ENCODE data around the gene FIGN.

DNA sequence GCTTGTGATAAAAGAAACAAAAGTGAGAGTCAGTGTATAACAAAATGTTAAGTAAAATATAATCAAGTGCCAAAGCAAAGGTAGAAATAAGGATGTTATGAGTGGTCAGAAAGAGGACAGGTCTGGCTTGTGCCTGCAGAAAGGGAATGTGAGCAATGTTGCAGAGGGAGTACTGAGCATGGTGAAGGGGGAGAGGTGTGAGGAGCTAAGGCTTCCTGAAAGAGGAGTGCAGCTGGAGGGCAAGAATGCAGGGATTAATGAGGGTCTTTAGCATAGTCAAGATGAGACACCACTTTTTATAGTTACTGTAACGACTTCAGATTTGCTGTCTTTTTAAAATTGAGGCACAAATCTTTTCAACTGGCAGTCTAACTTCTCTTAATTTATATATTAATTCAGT, 22.0 kb upstream of the FIGN start:
- TF ChIP-seq, protein P1, sequence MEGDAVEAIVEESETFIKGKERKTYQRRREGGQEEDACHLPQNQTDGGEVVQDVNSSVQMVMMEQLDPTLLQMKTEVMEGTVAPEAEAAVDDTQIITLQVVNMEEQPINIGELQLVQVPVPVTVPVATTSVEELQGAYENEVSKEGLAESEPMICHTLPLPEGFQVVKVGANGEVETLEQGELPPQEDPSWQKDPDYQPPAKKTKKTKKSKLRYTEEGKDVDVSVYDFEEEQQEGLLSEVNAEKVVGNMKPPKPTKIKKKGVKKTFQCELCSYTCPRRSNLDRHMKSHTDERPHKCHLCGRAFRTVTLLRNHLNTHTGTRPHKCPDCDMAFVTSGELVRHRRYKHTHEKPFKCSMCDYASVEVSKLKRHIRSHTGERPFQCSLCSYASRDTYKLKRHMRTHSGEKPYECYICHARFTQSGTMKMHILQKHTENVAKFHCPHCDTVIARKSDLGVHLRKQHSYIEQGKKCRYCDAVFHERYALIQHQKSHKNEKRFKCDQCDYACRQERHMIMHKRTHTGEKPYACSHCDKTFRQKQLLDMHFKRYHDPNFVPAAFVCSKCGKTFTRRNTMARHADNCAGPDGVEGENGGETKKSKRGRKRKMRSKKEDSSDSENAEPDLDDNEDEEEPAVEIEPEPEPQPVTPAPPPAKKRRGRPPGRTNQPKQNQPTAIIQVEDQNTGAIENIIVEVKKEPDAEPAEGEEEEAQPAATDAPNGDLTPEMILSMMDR (IDR thresholded peaks at IDR 0.05) = no peak
- no peak for TF ChIP-seq POLR2A (IDR thresholded peaks at IDR 0.05)
